ENCODE data around the gene NCKAP1.
"Not testable (repeated sequence)": the region's sequence is repeated elsewhere in the genome, so short reads cannot be mapped to it uniquely, and the experiment has no call there.

NCKAP1 gene

DNA sequence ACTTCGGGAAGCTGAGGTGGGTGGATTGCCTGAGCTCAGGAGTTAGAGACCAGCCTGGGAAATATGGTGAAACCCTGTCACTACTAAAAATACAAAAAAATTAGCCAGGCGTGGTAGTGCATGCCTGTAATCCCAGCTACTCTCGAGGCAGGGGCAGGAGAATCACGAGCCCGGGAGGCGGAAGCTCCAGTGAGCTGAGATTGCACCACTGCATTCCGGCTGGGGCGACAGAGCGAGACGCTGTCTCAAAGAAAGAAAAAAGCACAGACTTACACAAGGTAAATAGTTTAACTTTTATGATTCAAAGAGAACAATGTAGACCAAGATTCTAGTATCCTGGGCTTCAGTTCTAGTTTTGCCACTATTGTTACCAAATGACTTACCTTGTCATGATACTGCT is 37.4 kb downstream of the NCKAP1 start:
- TF ChIP-seq, protein P1, sequence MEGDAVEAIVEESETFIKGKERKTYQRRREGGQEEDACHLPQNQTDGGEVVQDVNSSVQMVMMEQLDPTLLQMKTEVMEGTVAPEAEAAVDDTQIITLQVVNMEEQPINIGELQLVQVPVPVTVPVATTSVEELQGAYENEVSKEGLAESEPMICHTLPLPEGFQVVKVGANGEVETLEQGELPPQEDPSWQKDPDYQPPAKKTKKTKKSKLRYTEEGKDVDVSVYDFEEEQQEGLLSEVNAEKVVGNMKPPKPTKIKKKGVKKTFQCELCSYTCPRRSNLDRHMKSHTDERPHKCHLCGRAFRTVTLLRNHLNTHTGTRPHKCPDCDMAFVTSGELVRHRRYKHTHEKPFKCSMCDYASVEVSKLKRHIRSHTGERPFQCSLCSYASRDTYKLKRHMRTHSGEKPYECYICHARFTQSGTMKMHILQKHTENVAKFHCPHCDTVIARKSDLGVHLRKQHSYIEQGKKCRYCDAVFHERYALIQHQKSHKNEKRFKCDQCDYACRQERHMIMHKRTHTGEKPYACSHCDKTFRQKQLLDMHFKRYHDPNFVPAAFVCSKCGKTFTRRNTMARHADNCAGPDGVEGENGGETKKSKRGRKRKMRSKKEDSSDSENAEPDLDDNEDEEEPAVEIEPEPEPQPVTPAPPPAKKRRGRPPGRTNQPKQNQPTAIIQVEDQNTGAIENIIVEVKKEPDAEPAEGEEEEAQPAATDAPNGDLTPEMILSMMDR (IDR thresholded peaks at IDR 0.05; ENCODE audit: control insufficient read depth, extremely low read depth, insufficient read depth), result no peak
- H3K4me3 ChIP-seq (ENCODE audit: low read depth, low read length), result no peak overlapping the region
- no peak for DNase-seq (ENCODE audit: low read depth)

DNA sequence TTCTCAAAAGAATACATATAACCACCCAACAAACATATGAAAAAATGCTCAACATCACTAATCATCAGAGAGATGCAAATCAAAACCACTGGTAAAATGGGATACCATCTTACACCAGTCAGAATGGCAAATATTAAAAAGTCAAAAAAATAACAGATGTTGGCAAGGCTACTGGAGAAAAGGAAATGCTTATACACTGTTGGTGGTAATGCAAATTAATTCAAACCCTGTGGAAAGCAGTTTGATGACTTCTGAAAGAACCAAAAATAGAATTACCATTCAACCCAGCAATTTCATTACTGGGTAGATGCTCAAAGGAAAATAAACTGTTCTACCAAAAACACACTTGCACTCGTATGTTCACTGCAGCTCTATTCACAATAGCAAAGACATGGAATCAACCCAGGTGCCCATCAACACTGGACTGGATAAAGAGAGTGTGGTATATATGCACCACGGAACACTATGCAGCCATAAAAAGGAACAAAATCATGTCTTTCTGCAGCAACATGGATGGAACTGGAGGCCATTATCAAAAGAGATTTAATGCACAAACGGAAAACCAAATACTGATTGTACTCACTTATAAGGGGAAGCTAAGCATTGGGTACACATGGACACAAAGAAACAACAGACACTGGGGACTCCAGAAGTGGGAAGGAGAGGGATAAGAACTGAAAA is 38.8 kb downstream of the NCKAP1 start:
- no peak for DNase-seq (ENCODE audit: low read depth)
- no peak overlapping the region for H3K4me3 ChIP-seq (ENCODE audit: low read depth, low read length)
- TF ChIP-seq, protein P1 (IDR thresholded peaks at IDR 0.05; ENCODE audit: control insufficient read depth, extremely low read depth, insufficient read depth), result no peak

DNA sequence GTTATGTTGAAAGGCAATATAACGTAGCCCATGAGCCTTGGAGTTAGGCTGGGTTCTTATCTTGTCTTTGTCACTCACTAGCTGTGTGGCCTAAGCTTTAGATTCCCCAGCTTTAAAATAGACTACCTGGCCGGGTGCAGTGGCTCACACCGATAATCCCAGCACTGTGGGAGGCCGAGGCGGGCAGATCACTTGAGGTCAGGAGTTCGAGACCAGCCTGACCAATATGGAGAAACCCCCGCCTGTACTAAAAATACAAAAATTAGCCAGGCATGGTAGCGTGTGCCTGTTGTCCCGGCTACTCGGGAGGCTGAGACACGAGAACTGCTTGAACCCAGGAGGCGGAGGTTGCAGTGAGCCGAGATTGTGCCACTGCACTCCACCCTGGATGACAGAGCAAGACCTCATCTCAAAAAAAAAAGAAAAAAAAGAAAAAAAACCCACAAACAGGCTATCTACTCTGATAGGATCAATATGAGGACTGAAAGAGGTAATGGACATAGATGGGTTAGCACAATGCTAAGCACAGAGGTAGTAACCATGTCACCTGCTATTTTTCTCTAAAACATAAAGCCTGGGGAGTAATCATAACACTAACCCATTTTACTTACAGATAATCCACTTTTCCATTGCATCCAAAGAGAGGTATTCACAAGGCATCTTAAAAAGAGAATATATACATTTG is 43.9 kb downstream of the NCKAP1 start:
- TF ChIP-seq, protein P1 (IDR thresholded peaks at IDR 0.05; ENCODE audit: control insufficient read depth, extremely low read depth, insufficient read depth), result no peak
- DNase-seq (ENCODE audit: low read depth), result no peak
- H3K4me3 ChIP-seq (ENCODE audit: low read depth, low read length), result no peak overlapping the region

DNA sequence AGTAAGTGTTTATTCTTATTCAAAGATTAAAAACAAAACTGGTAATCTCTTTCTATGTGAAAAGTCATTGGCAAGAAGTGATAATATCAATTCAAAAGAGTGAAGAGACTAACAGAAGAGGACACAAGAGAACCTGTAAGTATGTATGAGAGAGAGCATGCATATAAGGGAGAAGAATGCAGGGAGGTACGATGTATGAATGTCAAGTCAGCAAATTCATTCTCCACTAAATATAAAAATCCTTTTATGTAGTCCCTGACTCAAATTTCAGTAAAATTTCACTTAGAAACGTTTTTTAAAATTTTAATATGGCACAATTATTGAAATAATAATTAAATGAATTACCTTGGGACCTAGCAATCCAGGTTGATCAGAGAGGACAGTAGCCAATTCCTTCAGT is 55.3 kb downstream of the NCKAP1 start:
- TF ChIP-seq, protein P1 (IDR thresholded peaks at IDR 0.05; ENCODE audit: control insufficient read depth, extremely low read depth, insufficient read depth), result no peak
- DNase-seq (ENCODE audit: low read depth), result no peak
- H3K4me3 ChIP-seq (ENCODE audit: low read depth, low read length), result no peak overlapping the region

DNA sequence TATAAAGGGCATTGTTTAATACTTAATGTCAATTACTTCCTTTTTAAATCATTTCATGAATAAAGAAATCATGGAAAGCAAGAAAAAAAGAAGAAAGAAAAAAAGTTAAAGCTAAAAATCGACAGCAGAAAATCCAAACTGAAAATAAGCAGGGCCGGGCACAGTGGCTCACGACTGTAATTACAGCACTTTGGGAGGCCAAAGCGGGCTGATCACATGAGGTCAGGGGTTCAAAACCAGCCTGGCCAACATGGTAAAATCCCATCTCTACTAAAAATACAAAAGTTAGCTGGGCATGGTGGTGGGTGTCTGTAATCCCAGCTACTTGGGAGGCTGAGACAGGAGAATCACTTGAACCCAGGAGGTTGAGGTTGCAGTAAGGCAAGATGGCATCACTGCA is 56.8 kb downstream of the NCKAP1 start:
- not testable (repeated sequence) for H3K4me3 ChIP-seq (ENCODE audit: low read depth, low read length); DNase-seq (ENCODE audit: low read depth)

DNA sequence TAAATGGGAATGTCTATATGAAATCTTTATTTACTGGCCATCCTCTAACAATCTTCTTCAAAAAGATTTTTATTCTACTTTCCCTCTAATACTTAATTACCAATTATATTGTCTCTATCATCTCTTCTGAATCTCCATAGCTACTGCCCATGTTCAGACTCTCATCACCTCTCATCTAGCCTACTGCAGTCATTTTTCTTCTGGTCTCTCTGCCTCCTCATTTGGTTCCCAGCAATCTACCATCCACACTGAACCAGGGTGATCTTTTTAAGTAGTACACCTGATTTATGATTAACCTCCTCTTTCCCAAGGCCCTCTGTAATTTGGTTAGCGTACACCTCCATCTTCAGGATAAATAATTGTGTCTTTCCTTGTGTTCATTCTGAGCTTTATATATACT is 57.6 kb downstream of the NCKAP1 start:
- TF ChIP-seq, protein P1 (IDR thresholded peaks at IDR 0.05; ENCODE audit: control insufficient read depth, extremely low read depth, insufficient read depth), result no peak
- no peak for DNase-seq (ENCODE audit: low read depth)
- no peak overlapping the region for H3K4me3 ChIP-seq (ENCODE audit: low read depth, low read length)

DNA sequence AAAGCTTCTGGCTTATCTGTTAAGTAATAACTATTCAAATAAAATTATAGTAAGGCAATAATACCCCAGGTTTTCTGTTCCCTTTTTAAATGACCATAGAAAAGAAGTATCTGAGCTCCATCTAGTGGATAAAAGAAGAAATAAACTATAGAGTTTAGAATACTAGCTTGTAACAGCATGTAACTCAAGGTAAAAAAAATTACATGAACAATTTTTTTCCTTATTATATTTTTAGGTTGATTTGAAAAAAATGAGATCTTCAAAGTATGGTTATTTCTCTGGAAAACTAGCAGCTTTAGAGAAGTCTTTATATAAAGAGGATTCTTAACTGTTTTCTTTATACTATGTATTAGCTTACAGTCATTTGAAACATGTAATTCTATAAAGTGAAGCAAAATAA is 58.1 kb downstream of the NCKAP1 start:
- TF ChIP-seq, protein P1 (IDR thresholded peaks at IDR 0.05; ENCODE audit: control insufficient read depth, extremely low read depth, insufficient read depth), result peak; percentile 29
- no peak overlapping the region for H3K4me3 ChIP-seq (ENCODE audit: low read depth, low read length)
- DNase-seq (ENCODE audit: low read depth), result peak; percentile 7
